WTC11 (cell line): Measurements from ENCODE around the gene LRRIQ4. TPM values are rescaled to one million over a fixed set of nuclear protein-coding genes. Genes with fewer than 3 reads are reported as not detected.
A peak's percentile ranks its signal among the peaks of the same experiment; 100 is the strongest.

Source experiments
- ATF3 ChIP-seq: sonication (generic); formaldehyde crosslinking; conservative IDR thresholded peaks from 2 replicates; pipeline ENCODE4 v1.8.1; 2022; ENCODE audit warnings: mild to moderate bottlenecking, missing genetic modification reagents
- CDX4 ChIP-seq: fragments of 250-450 bp; sonication (Bioruptor Pico); IDR thresholded peaks from 2 replicates; pipeline ENCODE4 v1.9.0; 2021; ENCODE audit warnings: moderate library complexity, mild to moderate bottlenecking, inconsistent platforms, borderline replicate concordance
- CREB1 ChIP-seq: sonication (generic); formaldehyde crosslinking; IDR thresholded peaks from 2 replicates; pipeline ENCODE4 v1.8.0; 2023; ENCODE audit warnings: mild to moderate bottlenecking, missing genetic modification reagents
- CREM ChIP-seq: sonication (generic); formaldehyde crosslinking; IDR thresholded peaks from 2 replicates; pipeline ENCODE4 v1.8.1; 2022; ENCODE audit warnings: mild to moderate bottlenecking, missing genetic modification reagents, moderate library complexity
- E2F5 ChIP-seq: sonication (generic); formaldehyde crosslinking; IDR thresholded peaks from 2 replicates; pipeline ENCODE4 v1.8.1; 2022; ENCODE audit warnings: mild to moderate bottlenecking, moderate library complexity, missing genetic modification reagents
- FOXP4 ChIP-seq: sonication (generic); formaldehyde crosslinking; IDR thresholded peaks from 2 replicates; pipeline ENCODE4 v1.8.0; 2022; ENCODE audit warnings: mild to moderate bottlenecking, missing genetic modification reagents
- HMGA2 ChIP-seq: fragments of 250-450 bp; sonication (Bioruptor Pico); IDR thresholded peaks from 2 replicates; pipeline ENCODE4 v1.4.0; 2021; ENCODE audit warnings: mild to moderate bottlenecking, moderate library complexity
- HMGXB4 ChIP-seq: sonication (generic); formaldehyde crosslinking; IDR thresholded peaks from 2 replicates; pipeline ENCODE4 v1.8.1; 2023; ENCODE audit warnings: mild to moderate bottlenecking, moderate library complexity, missing genetic modification reagents
- IRF2 ChIP-seq: sonication (generic); formaldehyde crosslinking; IDR thresholded peaks from 2 replicates; pipeline ENCODE4 v1.8.0; 2022; ENCODE audit warnings: low read depth, missing genetic modification reagents, borderline replicate concordance
- JUN ChIP-seq: sonication (generic); formaldehyde crosslinking; IDR thresholded peaks from 2 replicates; pipeline ENCODE4 v1.8.0; 2023; ENCODE audit warnings: mild to moderate bottlenecking, missing genetic modification reagents
- KAT7 ChIP-seq: sonication (generic); formaldehyde crosslinking; IDR thresholded peaks from 2 replicates; pipeline ENCODE4 v1.8.1; 2023; ENCODE audit warnings: missing genetic modification reagents, mild to moderate bottlenecking, borderline replicate concordance
- MXD4 ChIP-seq: fragments of 250-450 bp; sonication (Bioruptor Pico); IDR thresholded peaks from 2 replicates; pipeline ENCODE4 v1.8.0; 2021; ENCODE audit warnings: mild to moderate bottlenecking, moderate library complexity, borderline replicate concordance
- NR1H2 ChIP-seq: sonication (generic); formaldehyde crosslinking; IDR thresholded peaks from 2 replicates; pipeline ENCODE4 v1.9.0; 2021; ENCODE audit warnings: mild to moderate bottlenecking, moderate library complexity, missing genetic modification reagents
- OVOL2 ChIP-seq: fragments of 250-450 bp; sonication (Bioruptor Pico); IDR thresholded peaks from 2 replicates; pipeline ENCODE4 v1.9.0; 2021; ENCODE audit warnings: mild to moderate bottlenecking, borderline replicate concordance
- PRDM15 ChIP-seq: sonication (generic); formaldehyde crosslinking; IDR thresholded peaks from 2 replicates; pipeline ENCODE4 v1.8.0; 2022; ENCODE audit warnings: missing genetic modification reagents
- RELA ChIP-seq: sonication (generic); formaldehyde crosslinking; IDR thresholded peaks from 2 replicates; pipeline ENCODE4 v1.8.1; 2022; ENCODE audit warnings: missing genetic modification reagents, mild to moderate bottlenecking, borderline replicate concordance
- TEAD4 ChIP-seq: sonication (generic); formaldehyde crosslinking; IDR thresholded peaks from 2 replicates; pipeline ENCODE4 v1.8.0; 2022; ENCODE audit warnings: mild to moderate bottlenecking, missing genetic modification reagents
- ZMAT4 ChIP-seq: fragments of 250-450 bp; sonication (Bioruptor Pico); IDR thresholded peaks from 2 replicates; pipeline ENCODE4 v1.9.0; 2021; ENCODE audit warnings: mild to moderate bottlenecking
- ZNF416 ChIP-seq: fragments of 250-450 bp; sonication (Bioruptor Pico); IDR thresholded peaks from 2 replicates; pipeline ENCODE4 v1.9.0; 2021; ENCODE audit warnings: mild to moderate bottlenecking, inconsistent platforms
- ZNF425 ChIP-seq: fragments of 250-450 bp; sonication (Bioruptor Pico); conservative IDR thresholded peaks from 2 replicates; pipeline ENCODE4 v1.9.0; 2021; ENCODE audit warnings: mild to moderate bottlenecking
- total RNA-seq: library from RNA; stranded (reverse); gene quantifications from 3 replicates; pipeline ENCODE4 v1.2.3, GENCODE V29; 2021

Gene LRRIQ4
- total RNA-seq, 1 experiment from 2014 or later, result 0.09 TPM

- TF ChIP-seq PRDM15 (CRISPR knock-in tag) (no peak), ZNF425 (no peak), ZMAT4 (CRISPR knock-in tag) (no peak), CREB1 (CRISPR knock-in tag) (no peak), E2F5 (CRISPR knock-in tag) (no peak), CREM (CRISPR knock-in tag) (no peak; the same call in 1 of the 2 replicates), TEAD4 (CRISPR knock-in tag) (no peak), ZNF416 (CRISPR knock-in tag) (no peak), HMGXB4 (peak; percentile 94), KAT7 (CRISPR knock-in tag) (0 out of 2 replicates have a peak, but pooled peaks have one; percentile 42), CDX4 (CRISPR knock-in tag) (no peak), NR1H2 (CRISPR knock-in tag) (no peak), HMGA2 (CRISPR knock-in tag) (peak; percentile 63; the same call in 1 of the 2 replicates), JUN (CRISPR knock-in tag) (no peak), IRF2 (CRISPR knock-in tag) (no peak), MXD4 (no peak), ATF3 (no peak), RELA (CRISPR knock-in tag) (no peak), OVOL2 (no peak), FOXP4 (CRISPR knock-in tag) (no peak)
Observed at GRCh38 chr3:169769287-169770181, 43.1 kb upstream of the LRRIQ4 start, which contains the start of gene ACTRT3 (continued).
